ENCODE measurements around the gene SECISBP2L. TPM values are rescaled to one million over a fixed set of nuclear protein-coding genes. Genes with fewer than 3 reads are reported as not detected.
A peak's percentile ranks its signal among the peaks of the same experiment; 100 is the strongest.

SECISBP2L gene
- total and polyA plus RNA-seq, 9 of the 15 experiments (the other 6 are each of a cell fraction or from before 2014, with no cell fraction given), result 0.55 to 14.1 (median 10.4) TPM

GRCh38 chr15:49046220-49047102 is at the start of gene SECISBP2L (continued):
- TF ChIP-seq PBX2 (CRISPR knock-in tag; IDR thresholded peaks at IDR 0.05; ENCODE audit: low read depth) (peak; percentile 56), PBX2 (tag; conservative IDR thresholded peaks at IDR 0.05; ENCODE audit: low read depth) (peak; percentile 53; the same call in 1 of the 2 replicates), E2F8 (IDR thresholded peaks at IDR 0.05; ENCODE audit: low read depth, partially characterized antibody) (peak; percentile 72), ZNF696 (CRISPR knock-in tag; conservative IDR thresholded peaks at IDR 0.05) (no peak), TEAD1 (CRISPR knock-in tag; IDR thresholded peaks at IDR 0.05) (peak in 1 of 2 experiments; percentile 60; a peak in 1 of 4 replicates), ZBTB40 (IDR thresholded peaks at IDR 0.05) (peak; percentile 65), ZBTB40 (CRISPR knock-in tag; IDR thresholded peaks at IDR 0.05) (no peak), ZNF239 (CRISPR knock-in tag; IDR thresholded peaks at IDR 0.05) (no peak), KLF16 (IDR thresholded peaks at IDR 0.05) (peak; percentile 94), MYC (IDR thresholded peaks at IDR 0.05; ENCODE audit: low read depth, low read length) (peak; percentile 58; the same call in 1 of the 2 replicates), MYC (CRISPR knock-in tag; IDR thresholded peaks at IDR 0.05; ENCODE audit: borderline replicate concordance, low read depth) (no peak)
